WTC11 (cell line): Measurements from ENCODE around the gene SLC7A8. TPM values are rescaled to one million over a fixed set of nuclear protein-coding genes. Genes with fewer than 3 reads are reported as not detected.

Experiments
- ATAC-seq: fragments of 200-7000 bp; cut with Tn5 transposase; 2 replicates; pipeline ENCODE4 v1.10.0; 2021; ENCODE audit warnings: mild to moderate bottlenecking, moderate library complexity
- CTCF ChIA-PET: fragments of 300-600 bp; sonication (Branson Sonifier 250); formaldehyde crosslinking; loops from one replicate; lab custom pipeline; 2021; ENCODE audit warnings: antibody characterized with exemption; lab: Charles Lee
- POLR2A ChIA-PET: fragments of 350-600 bp; sonication (Branson Sonifier 250); formaldehyde crosslinking; loops from one replicate; lab custom pipeline; 2021; ENCODE audit warnings: antibody characterized with exemption; lab: Charles Lee
- DNase-seq: peaks from one replicate; pipeline ENCODE4 v3.0.0; 2021; ENCODE audit warnings: low spot score
- H3K27ac Mint-ChIP-seq: 2 replicates; pipeline ENCODE4 v1.8.0; 2021; ENCODE audit warnings: mixed read lengths
- H3K27me3 Mint-ChIP-seq: 2 replicates; pipeline ENCODE4 v1.8.0; 2021; ENCODE audit warnings: low read depth, mild to moderate bottlenecking, moderate library complexity, mixed read lengths
- H3K36me3 Mint-ChIP-seq: 2 replicates; pipeline ENCODE4 v1.8.0; 2021; ENCODE audit warnings: mixed read lengths
- H3K4me1 Mint-ChIP-seq: 2 replicates; pipeline ENCODE4 v1.8.0; 2022; ENCODE audit warnings: mixed read lengths
- H3K4me3 Mint-ChIP-seq: 2 replicates; pipeline ENCODE4 v1.8.0; 2021; ENCODE audit warnings: mild to moderate bottlenecking, moderate library complexity, mixed read lengths
- H3K9me3 Mint-ChIP-seq: 2 replicates; pipeline ENCODE4 v1.8.0; 2021; ENCODE audit warnings: mixed read lengths
- CREM ChIP-seq: sonication (generic); formaldehyde crosslinking; IDR thresholded peaks from 2 replicates; pipeline ENCODE4 v1.8.1; 2022; ENCODE audit warnings: mild to moderate bottlenecking, missing genetic modification reagents, moderate library complexity
- EMX1 ChIP-seq: fragments of 250-450 bp; sonication (Bioruptor Pico); IDR thresholded peaks from 2 replicates; pipeline ENCODE4 v1.8.0; 2021; ENCODE audit warnings: mild to moderate bottlenecking
- ESRRA ChIP-seq: sonication (generic); formaldehyde crosslinking; IDR thresholded peaks from 2 replicates; pipeline ENCODE4 v1.8.1; 2022; ENCODE audit warnings: mild to moderate bottlenecking, missing genetic modification reagents, borderline replicate concordance
- FOXK1 ChIP-seq: sonication (generic); formaldehyde crosslinking; IDR thresholded peaks from 2 replicates; pipeline ENCODE4 v1.8.0; 2022; ENCODE audit warnings: mild to moderate bottlenecking, moderate library complexity, missing genetic modification reagents
- JAZF1 ChIP-seq: fragments of 250-450 bp; sonication (Bioruptor Pico); IDR thresholded peaks from 2 replicates; pipeline ENCODE4 v1.9.0; 2021; ENCODE audit warnings: moderate library complexity, mild to moderate bottlenecking, inconsistent platforms
- JUN ChIP-seq: sonication (generic); formaldehyde crosslinking; IDR thresholded peaks from 2 replicates; pipeline ENCODE4 v1.8.0; 2023; ENCODE audit warnings: mild to moderate bottlenecking, missing genetic modification reagents
- NFATC4 ChIP-seq: fragments of 250-450 bp; sonication (Bioruptor Pico); IDR thresholded peaks from 2 replicates; pipeline ENCODE4 v1.9.0; 2021; ENCODE audit warnings: mild to moderate bottlenecking
- NFE2L1 ChIP-seq: sonication (generic); formaldehyde crosslinking; IDR thresholded peaks from 2 replicates; pipeline ENCODE4 v1.8.1; 2023; ENCODE audit warnings: missing genetic modification reagents
- NR3C1 ChIP-seq: sonication (generic); formaldehyde crosslinking; conservative IDR thresholded peaks from 2 replicates; pipeline ENCODE4 v1.8.1; 2023; ENCODE audit warnings: low read depth, mild to moderate bottlenecking, missing genetic modification reagents
- OVOL2 ChIP-seq: fragments of 250-450 bp; sonication (Bioruptor Pico); IDR thresholded peaks from 2 replicates; pipeline ENCODE4 v1.9.0; 2021; ENCODE audit warnings: mild to moderate bottlenecking, borderline replicate concordance
- PRRX2 ChIP-seq: fragments of 250-450 bp; sonication (Bioruptor Pico); IDR thresholded peaks from 2 replicates; pipeline ENCODE4 v1.8.0; 2021; ENCODE audit warnings: mild to moderate bottlenecking
- RELA ChIP-seq: sonication (generic); formaldehyde crosslinking; IDR thresholded peaks from 2 replicates; pipeline ENCODE4 v1.8.1; 2022; ENCODE audit warnings: missing genetic modification reagents, mild to moderate bottlenecking, borderline replicate concordance
- SMAD4 ChIP-seq: sonication (generic); formaldehyde crosslinking; IDR thresholded peaks from 2 replicates; pipeline ENCODE4 v1.8.0; 2022; ENCODE audit warnings: mild to moderate bottlenecking, missing genetic modification reagents
- SP1 ChIP-seq: sonication (generic); formaldehyde crosslinking; conservative IDR thresholded peaks from 2 replicates; pipeline ENCODE4 v1.8.1; 2022; ENCODE audit warnings: missing genetic modification reagents
- TEAD1 ChIP-seq: sonication (generic); formaldehyde crosslinking; IDR thresholded peaks from 2 replicates; pipeline ENCODE4 v1.8.0; 2022; ENCODE audit warnings: mild to moderate bottlenecking, missing genetic modification reagents
- total RNA-seq: library from RNA; stranded (reverse); gene quantifications from 3 replicates; pipeline ENCODE4 v1.2.3, GENCODE V29; 2021
- TF ChIP-seq, protein P1 (sequence below): sonication (generic); formaldehyde crosslinking; IDR thresholded peaks from 2 replicates; pipeline ENCODE4 v1.8.0; 2023; ENCODE audit warnings: mild to moderate bottlenecking, missing genetic modification reagents
- TF ChIP-seq, protein P2 (sequence below): sonication (generic); formaldehyde crosslinking; IDR thresholded peaks from 2 replicates; pipeline ENCODE4 v1.8.1; 2023; ENCODE audit warnings: mild to moderate bottlenecking, missing genetic modification reagents, borderline replicate concordance
- TF ChIP-seq, protein P3 (sequence below): sonication (generic); formaldehyde crosslinking; IDR thresholded peaks from 2 replicates; pipeline ENCODE4 v1.8.0; 2022; ENCODE audit warnings: mild to moderate bottlenecking, missing genetic modification reagents
- TF ChIP-seq, protein P4 (sequence below): fragments of 250-450 bp; sonication (Bioruptor Pico); IDR thresholded peaks from 2 replicates; pipeline ENCODE4 v1.9.0; 2021; ENCODE audit warnings: moderate library complexity, mild to moderate bottlenecking, inconsistent platforms, borderline replicate concordance
- TF ChIP-seq, protein P5 (sequence below): fragments of 250-450 bp; sonication (Bioruptor Pico); IDR thresholded peaks from 2 replicates; pipeline ENCODE4 v1.9.0; 2021; ENCODE audit warnings: mild to moderate bottlenecking
- TF ChIP-seq, protein P6 (sequence below): sonication (generic); formaldehyde crosslinking; IDR thresholded peaks from 2 replicates; pipeline ENCODE4 v1.8.1; 2022; ENCODE audit warnings: low read depth, missing genetic modification reagents, borderline replicate concordance

Gene SLC7A8
- total RNA-seq, 1 experiment from 2014 or later: 207 TPM

DNA sequence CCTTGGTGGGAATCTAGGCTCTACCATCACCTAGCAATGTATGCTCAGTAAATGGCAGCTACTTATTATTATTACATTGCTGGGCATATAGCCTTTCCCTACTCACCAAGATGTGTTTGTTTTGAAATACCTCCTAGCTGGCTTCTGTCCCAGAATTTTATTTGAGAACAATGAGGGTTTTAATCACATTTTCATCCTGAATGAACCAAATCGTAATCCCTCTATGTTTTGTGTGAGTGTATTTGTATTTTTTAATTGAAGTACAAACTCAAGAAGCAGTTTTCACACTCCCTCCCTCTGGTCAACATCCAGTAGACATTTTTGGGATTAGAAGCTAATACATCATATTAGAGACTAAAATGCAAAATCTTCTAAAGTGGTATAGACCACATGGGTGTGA lies 7.6 kb downstream of the SLC7A8 start:
- DNase-seq: no peak
- Mint-ChIP-seq H3K9me3 (no peaks in the 10 kb centered on the region), H3K27ac (peak overlapping the region; percentile 82), H3K4me1 (peaks cover 79% of the 10 kb centered on the region), H3K36me3 (peaks cover 31% of the 10 kb centered on the region), H3K27me3 (no peaks in the 10 kb centered on the region), H3K4me3 (no peak overlapping the region)
- ChIA-PET POLR2A (no interaction called here), CTCF (interaction anchor here (0.6 to 22.4 kb wide), 7 partner anchors 8 to 1170 kb away, joined by 3 to 372 read pairs (median 8); partner anchors contain the start of genes CEBPE and SLC7A8)
- no peak for ATAC-seq
- TF ChIP-seq EMX1 (CRISPR knock-in tag): no peak
- TF ChIP-seq, protein P1, sequence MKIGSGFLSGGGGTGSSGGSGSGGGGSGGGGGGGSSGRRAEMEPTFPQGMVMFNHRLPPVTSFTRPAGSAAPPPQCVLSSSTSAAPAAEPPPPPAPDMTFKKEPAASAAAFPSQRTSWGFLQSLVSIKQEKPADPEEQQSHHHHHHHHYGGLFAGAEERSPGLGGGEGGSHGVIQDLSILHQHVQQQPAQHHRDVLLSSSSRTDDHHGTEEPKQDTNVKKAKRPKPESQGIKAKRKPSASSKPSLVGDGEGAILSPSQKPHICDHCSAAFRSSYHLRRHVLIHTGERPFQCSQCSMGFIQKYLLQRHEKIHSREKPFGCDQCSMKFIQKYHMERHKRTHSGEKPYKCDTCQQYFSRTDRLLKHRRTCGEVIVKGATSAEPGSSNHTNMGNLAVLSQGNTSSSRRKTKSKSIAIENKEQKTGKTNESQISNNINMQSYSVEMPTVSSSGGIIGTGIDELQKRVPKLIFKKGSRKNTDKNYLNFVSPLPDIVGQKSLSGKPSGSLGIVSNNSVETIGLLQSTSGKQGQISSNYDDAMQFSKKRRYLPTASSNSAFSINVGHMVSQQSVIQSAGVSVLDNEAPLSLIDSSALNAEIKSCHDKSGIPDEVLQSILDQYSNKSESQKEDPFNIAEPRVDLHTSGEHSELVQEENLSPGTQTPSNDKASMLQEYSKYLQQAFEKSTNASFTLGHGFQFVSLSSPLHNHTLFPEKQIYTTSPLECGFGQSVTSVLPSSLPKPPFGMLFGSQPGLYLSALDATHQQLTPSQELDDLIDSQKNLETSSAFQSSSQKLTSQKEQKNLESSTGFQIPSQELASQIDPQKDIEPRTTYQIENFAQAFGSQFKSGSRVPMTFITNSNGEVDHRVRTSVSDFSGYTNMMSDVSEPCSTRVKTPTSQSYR (CRISPR knock-in tag): no peak
- TF ChIP-seq PRRX2 (CRISPR knock-in tag): no peak
- TF ChIP-seq CREM (CRISPR knock-in tag): no peak
- TF ChIP-seq RELA: no peak
- TF ChIP-seq SP1 (CRISPR knock-in tag): no peak
- no peak for TF ChIP-seq NFATC4 (CRISPR knock-in tag)
- TF ChIP-seq FOXK1 (CRISPR knock-in tag): no peak
- no peak for TF ChIP-seq NR3C1 (CRISPR knock-in tag)
- no peak for TF ChIP-seq JUN (CRISPR knock-in tag)
- TF ChIP-seq, protein P2, sequence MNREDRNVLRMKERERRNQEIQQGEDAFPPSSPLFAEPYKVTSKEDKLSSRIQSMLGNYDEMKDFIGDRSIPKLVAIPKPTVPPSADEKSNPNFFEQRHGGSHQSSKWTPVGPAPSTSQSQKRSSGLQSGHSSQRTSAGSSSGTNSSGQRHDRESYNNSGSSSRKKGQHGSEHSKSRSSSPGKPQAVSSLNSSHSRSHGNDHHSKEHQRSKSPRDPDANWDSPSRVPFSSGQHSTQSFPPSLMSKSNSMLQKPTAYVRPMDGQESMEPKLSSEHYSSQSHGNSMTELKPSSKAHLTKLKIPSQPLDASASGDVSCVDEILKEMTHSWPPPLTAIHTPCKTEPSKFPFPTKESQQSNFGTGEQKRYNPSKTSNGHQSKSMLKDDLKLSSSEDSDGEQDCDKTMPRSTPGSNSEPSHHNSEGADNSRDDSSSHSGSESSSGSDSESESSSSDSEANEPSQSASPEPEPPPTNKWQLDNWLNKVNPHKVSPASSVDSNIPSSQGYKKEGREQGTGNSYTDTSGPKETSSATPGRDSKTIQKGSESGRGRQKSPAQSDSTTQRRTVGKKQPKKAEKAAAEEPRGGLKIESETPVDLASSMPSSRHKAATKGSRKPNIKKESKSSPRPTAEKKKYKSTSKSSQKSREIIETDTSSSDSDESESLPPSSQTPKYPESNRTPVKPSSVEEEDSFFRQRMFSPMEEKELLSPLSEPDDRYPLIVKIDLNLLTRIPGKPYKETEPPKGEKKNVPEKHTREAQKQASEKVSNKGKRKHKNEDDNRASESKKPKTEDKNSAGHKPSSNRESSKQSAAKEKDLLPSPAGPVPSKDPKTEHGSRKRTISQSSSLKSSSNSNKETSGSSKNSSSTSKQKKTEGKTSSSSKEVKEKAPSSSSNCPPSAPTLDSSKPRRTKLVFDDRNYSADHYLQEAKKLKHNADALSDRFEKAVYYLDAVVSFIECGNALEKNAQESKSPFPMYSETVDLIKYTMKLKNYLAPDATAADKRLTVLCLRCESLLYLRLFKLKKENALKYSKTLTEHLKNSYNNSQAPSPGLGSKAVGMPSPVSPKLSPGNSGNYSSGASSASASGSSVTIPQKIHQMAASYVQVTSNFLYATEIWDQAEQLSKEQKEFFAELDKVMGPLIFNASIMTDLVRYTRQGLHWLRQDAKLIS (CRISPR knock-in tag): no peak
- no peak for TF ChIP-seq SMAD4 (CRISPR knock-in tag)
- TF ChIP-seq, protein P3, sequence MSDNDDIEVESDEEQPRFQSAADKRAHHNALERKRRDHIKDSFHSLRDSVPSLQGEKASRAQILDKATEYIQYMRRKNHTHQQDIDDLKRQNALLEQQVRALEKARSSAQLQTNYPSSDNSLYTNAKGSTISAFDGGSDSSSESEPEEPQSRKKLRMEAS: no peak
- no peak for TF ChIP-seq ESRRA (CRISPR knock-in tag)

DNA sequence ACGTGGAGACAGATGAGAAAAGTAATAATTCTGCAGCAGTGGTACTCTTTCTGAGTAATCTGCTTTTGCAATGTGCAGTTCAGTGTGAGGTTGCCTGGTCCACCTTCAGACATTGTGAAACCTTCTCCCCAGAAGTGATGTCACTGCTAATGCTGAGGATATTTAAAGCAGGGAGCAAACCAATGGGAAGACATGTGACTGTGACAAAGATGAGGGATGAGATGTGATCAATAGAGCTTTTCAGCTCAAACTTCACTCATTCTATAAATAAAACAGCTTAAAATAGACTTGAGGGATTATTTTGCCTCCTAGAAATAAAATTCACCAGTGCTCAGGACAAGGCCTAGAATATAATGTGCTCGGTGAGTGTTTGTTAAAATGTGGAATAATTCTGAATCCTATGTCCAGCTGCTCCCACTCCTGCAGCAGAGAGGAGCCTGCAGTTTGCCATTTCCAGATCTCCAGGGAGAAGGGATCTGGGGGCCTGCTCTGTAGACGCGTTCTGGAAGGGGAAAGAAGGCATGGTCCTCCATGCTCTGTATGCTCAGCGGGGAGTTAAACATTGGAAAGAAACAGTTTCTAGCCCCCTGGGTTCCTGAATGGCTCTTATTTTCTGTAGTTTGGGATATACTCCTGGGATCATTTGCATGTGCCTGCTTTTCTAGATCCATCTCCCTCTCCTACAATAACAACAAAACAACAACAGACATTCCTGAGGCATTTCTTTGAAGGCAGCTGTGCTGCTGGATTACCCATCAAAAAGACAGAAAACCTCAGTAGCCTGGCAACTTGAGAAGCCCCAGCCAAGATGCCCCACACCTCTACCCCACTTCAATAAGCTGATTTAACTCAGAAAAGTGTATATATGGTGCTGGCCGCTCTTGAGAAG lies 8.9 kb downstream of the SLC7A8 start:
- H3K4me1 Mint-ChIP-seq: peaks cover 67% of the 10 kb centered on the region
- H3K36me3 Mint-ChIP-seq: peaks cover 26% of the 10 kb centered on the region
- no peak for DNase-seq
- peak; percentile 81 for ATAC-seq
- H3K27me3 Mint-ChIP-seq: no peaks in the 10 kb centered on the region
- peak overlapping the region; percentile 12; the same call in 1 of the 2 replicates for H3K4me3 Mint-ChIP-seq
- ChIA-PET CTCF (interaction anchor here (0.5 to 22.4 kb wide), 7 partner anchors 9 to 274 kb away, joined by 3 to 372 read pairs (median 8); partner anchors contain the start of genes CEBPE and SLC7A8), POLR2A (interaction anchor here (2.3 kb wide), 1 partner anchor 12 kb away, joined by 10 read pairs; no protein-coding TSS in a partner anchor)
- peak overlapping the region; percentile 92 for H3K27ac Mint-ChIP-seq
- no peaks in the 10 kb centered on the region for H3K9me3 Mint-ChIP-seq
- TF ChIP-seq, protein P4, sequence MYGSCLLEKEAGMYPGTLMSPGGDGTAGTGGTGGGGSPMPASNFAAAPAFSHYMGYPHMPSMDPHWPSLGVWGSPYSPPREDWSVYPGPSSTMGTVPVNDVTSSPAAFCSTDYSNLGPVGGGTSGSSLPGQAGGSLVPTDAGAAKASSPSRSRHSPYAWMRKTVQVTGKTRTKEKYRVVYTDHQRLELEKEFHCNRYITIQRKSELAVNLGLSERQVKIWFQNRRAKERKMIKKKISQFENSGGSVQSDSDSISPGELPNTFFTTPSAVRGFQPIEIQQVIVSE (CRISPR knock-in tag): no peak
- TF ChIP-seq SP1 (CRISPR knock-in tag): no peak
- no peak for TF ChIP-seq OVOL2 (CRISPR knock-in tag)
- TF ChIP-seq PRRX2 (CRISPR knock-in tag): no peak
- no peak for TF ChIP-seq NFE2L1 (CRISPR knock-in tag)
- no peak for TF ChIP-seq TEAD1 (CRISPR knock-in tag)
- TF ChIP-seq, protein P5, sequence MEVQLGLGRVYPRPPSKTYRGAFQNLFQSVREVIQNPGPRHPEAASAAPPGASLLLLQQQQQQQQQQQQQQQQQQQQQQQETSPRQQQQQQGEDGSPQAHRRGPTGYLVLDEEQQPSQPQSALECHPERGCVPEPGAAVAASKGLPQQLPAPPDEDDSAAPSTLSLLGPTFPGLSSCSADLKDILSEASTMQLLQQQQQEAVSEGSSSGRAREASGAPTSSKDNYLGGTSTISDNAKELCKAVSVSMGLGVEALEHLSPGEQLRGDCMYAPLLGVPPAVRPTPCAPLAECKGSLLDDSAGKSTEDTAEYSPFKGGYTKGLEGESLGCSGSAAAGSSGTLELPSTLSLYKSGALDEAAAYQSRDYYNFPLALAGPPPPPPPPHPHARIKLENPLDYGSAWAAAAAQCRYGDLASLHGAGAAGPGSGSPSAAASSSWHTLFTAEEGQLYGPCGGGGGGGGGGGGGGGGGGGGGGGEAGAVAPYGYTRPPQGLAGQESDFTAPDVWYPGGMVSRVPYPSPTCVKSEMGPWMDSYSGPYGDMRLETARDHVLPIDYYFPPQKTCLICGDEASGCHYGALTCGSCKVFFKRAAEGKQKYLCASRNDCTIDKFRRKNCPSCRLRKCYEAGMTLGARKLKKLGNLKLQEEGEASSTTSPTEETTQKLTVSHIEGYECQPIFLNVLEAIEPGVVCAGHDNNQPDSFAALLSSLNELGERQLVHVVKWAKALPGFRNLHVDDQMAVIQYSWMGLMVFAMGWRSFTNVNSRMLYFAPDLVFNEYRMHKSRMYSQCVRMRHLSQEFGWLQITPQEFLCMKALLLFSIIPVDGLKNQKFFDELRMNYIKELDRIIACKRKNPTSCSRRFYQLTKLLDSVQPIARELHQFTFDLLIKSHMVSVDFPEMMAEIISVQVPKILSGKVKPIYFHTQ (CRISPR knock-in tag): no peak
- TF ChIP-seq, protein P6, sequence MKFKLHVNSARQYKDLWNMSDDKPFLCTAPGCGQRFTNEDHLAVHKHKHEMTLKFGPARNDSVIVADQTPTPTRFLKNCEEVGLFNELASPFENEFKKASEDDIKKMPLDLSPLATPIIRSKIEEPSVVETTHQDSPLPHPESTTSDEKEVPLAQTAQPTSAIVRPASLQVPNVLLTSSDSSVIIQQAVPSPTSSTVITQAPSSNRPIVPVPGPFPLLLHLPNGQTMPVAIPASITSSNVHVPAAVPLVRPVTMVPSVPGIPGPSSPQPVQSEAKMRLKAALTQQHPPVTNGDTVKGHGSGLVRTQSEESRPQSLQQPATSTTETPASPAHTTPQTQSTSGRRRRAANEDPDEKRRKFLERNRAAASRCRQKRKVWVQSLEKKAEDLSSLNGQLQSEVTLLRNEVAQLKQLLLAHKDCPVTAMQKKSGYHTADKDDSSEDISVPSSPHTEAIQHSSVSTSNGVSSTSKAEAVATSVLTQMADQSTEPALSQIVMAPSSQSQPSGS (CRISPR knock-in tag): no peak
- TF ChIP-seq JAZF1 (CRISPR knock-in tag): no peak
- TF ChIP-seq NFATC4 (CRISPR knock-in tag): no peak
